ENCODE data around the gene TET1.
A peak's percentile ranks its signal among the peaks of the same experiment; 100 is the strongest.
"Not testable (repeated sequence)": the region's sequence is repeated elsewhere in the genome, so short reads cannot be mapped to it uniquely, and the experiment has no call there.

The TET1 gene

GRCh38 chr10:68560186-68560942 is at the start of gene TET1:
Gene TET1, plus strand, starts transcription at chr10:68560337. Its CDS starts 12,002 bp downstream, at chr10:68572339.
- DNase-seq: peak; percentile 78

- not testable (repeated sequence) for DNase-seq
Measured at GRCh38 chr10:68516216-68516615, 43.9 kb upstream of the TET1 start.

GRCh38 chr10:68516766-68517165 is 43.4 kb upstream of the TET1 start:
- no peak for DNase-seq

- no peak for DNase-seq
Measured at GRCh38 chr10:68517188-68517587, 42.9 kb upstream of the TET1 start.

GRCh38 chr10:68518609-68519008 is 41.5 kb upstream of the TET1 start:
- not testable (repeated sequence) for DNase-seq

GRCh38 chr10:68525490-68526038 is 34.6 kb upstream of the TET1 start:
- not testable (repeated sequence) for DNase-seq

GRCh38 chr10:68526634-68527307 is 33.4 kb upstream of the TET1 start:
- DNase-seq: peak; percentile 65

GRCh38 chr10:68536973-68537372 is 23.2 kb upstream of the TET1 start:
- DNase-seq: no peak

GRCh38 chr10:68537796-68538195 is 22.3 kb upstream of the TET1 start:
- DNase-seq: no peak

- no peak for DNase-seq
Measured at GRCh38 chr10:68543004-68543918, 16.9 kb upstream of the TET1 start.

GRCh38 chr10:68550747-68551411 is 9.3 kb upstream of the TET1 start:
- peak; percentile 86 for DNase-seq

GRCh38 chr10:68553138-68553537 is 7.0 kb upstream of the TET1 start:
- peak; percentile 15 for DNase-seq

GRCh38 chr10:68553599-68553998 is 6.5 kb upstream of the TET1 start:
- DNase-seq: no peak

- no peak for DNase-seq
Measured at GRCh38 chr10:68558478-68558877, 1.7 kb upstream of the TET1 start.

- DNase-seq: no peak
Measured at GRCh38 chr10:68559251-68559650, 886 bp upstream of the TET1 start.

GRCh38 chr10:68559841-68560185 is 324 bp upstream of the TET1 start:
- DNase-seq: no peak

GRCh38 chr10:68560943-68561864 is 1.1 kb downstream of the TET1 start:
- DNase-seq: peak; percentile 62

- DNase-seq: peak; percentile 39
Measured at GRCh38 chr10:68561865-68562649, 1.9 kb downstream of the TET1 start.

- DNase-seq: peak; percentile 29
Measured at GRCh38 chr10:68562661-68563570, 2.8 kb downstream of the TET1 start.

Data from NCI-H82 (cell line).